ENCODE results near the gene RLF.

- TF ChIP-seq CTCF (IDR thresholded peaks at IDR 0.05; ENCODE audit: low read length), result no peak
- no peak for TF ChIP-seq EZH2 (IDR thresholded peaks at IDR 0.05; ENCODE audit: borderline replicate concordance, low read length)
These were observed 82.2 kb downstream of the RLF start for GRCh38 chr1:40243351-40243750.
